Hepatocyte (in vitro differentiated cells): ENCODE data around the gene VAV2.

Source experiments
- CTCF ChIP-seq: fragments of 200-600 bp; sonication (generic); IDR thresholded peaks from 2 replicates; pipeline ENCODE4 v1.5.1; 2016; ENCODE audit warnings: antibody characterized with exemption, mild to moderate bottlenecking; ENCODE audit not compliant: poor library complexity
- EZH2 ChIP-seq: fragments of 200-600 bp; sonication (generic); IDR thresholded peaks from 2 replicates; pipeline ENCODE4 v1.6.1; 2016; ENCODE audit warnings: antibody characterized with exemption, mild to moderate bottlenecking, borderline replicate concordance
- EZH2phosphoT487 ChIP-seq: fragments of 200-600 bp; sonication (generic); IDR thresholded peaks from one replicate; pipeline ENCODE4 v1.6.1; 2018; ENCODE audit warnings: antibody characterized with exemption, mild to moderate bottlenecking, low read depth, moderate library complexity; ENCODE audit not compliant: unreplicated experiment, severe bottlenecking

GRCh38 chr9:133841167-133841812, 150.8 kb downstream of the VAV2 start:
- no peak for TF ChIP-seq CTCF
- no peak for TF ChIP-seq EZH2
- no peak for TF ChIP-seq EZH2phosphoT487
